Adrenal gland (tissue), 5 donors: ENCODE measurements around the gene NARF.

Source experiments
- POLR2A ChIP-seq, 2 donors: fragments of 450-650 bp; IDR thresholded peaks; one replicate each; pipeline ENCODE4 v1.6.1; 2017; ENCODE audit warnings: antibody characterized with exemption in 2 of 2, mild to moderate bottlenecking in 2 of 2, moderate library complexity in 1 of 2
- TF ChIP-seq, protein P1 (sequence below), 6 experiments: fragments of 450-650 bp in 4 of 6; fragments of 200-600 bp in 2 of 6; sonication (generic) in 1 of 6; IDR thresholded peaks; 1 replicate in 5 of 6; 2 replicates in 1 of 6; pipeline versions ENCODE4 v1.5.1 to v1.8.0; 2016 to 2021; ENCODE audit warnings: antibody characterized with exemption in 6 of 6, mild to moderate bottlenecking in 2 of 6, moderate library complexity in 1 of 6
- donor health status: DM: no; HTN: no; CAD: no.

DNA sequence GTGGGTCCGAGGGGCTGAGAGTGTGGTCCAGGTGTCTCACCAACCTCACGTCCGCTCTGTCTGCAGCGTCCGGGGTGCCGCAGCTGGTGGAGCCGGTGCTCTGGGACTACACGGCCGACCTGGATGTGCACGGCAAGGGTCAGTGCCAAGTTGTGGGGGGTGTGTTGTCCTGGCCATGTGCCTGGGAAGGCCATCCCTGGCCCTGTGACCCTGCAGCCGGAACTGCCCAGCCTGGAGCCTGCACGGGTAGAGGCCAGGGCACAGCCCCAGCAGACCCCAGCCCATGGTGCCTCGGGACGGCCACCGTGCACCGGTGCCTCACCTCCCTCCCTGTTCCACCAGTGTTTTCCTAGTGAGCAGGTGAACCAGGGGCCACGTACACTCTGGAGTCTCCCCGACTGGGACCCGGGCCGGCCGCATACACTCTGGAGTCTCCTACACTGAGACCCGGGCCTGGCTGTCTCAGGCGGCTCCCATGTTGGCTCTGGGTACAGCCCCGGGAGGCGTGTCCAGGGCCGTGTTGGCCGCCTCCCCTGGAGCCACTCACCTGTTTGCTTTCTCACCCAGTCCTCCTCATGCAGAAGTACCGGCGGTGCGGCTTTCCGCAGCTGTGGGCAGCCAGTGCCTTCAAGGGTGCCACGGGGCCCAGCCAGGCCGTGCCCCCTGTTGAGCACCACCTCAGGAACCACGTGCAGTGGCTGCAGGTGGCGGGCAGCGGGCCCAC lies 21.8 kb upstream of the NARF start:
- TF ChIP-seq, protein P1, sequence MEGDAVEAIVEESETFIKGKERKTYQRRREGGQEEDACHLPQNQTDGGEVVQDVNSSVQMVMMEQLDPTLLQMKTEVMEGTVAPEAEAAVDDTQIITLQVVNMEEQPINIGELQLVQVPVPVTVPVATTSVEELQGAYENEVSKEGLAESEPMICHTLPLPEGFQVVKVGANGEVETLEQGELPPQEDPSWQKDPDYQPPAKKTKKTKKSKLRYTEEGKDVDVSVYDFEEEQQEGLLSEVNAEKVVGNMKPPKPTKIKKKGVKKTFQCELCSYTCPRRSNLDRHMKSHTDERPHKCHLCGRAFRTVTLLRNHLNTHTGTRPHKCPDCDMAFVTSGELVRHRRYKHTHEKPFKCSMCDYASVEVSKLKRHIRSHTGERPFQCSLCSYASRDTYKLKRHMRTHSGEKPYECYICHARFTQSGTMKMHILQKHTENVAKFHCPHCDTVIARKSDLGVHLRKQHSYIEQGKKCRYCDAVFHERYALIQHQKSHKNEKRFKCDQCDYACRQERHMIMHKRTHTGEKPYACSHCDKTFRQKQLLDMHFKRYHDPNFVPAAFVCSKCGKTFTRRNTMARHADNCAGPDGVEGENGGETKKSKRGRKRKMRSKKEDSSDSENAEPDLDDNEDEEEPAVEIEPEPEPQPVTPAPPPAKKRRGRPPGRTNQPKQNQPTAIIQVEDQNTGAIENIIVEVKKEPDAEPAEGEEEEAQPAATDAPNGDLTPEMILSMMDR (IDR thresholded peaks at IDR 0.05), result no peak
- no peak for TF ChIP-seq POLR2A (IDR thresholded peaks at IDR 0.05)
